GM19193 (cell line): ENCODE measurements around the gene PSMD1.

Experiments used
- POLR2A ChIP-seq: IDR thresholded peaks from 4 replicates; pipeline ENCODE4 v1.6.1; 2011; ENCODE audit not compliant: insufficient read depth, insufficient read length; ENCODE audit errors: extremely low read depth

The PSMD1 gene

GRCh38 chr2:231043796-231044195 is 12.9 kb upstream of the PSMD1 start:
- no peak for TF ChIP-seq POLR2A

- TF ChIP-seq POLR2A: no peak
These were observed 9.8 kb upstream of the PSMD1 start for GRCh38 chr2:231046916-231047273.

DNA sequence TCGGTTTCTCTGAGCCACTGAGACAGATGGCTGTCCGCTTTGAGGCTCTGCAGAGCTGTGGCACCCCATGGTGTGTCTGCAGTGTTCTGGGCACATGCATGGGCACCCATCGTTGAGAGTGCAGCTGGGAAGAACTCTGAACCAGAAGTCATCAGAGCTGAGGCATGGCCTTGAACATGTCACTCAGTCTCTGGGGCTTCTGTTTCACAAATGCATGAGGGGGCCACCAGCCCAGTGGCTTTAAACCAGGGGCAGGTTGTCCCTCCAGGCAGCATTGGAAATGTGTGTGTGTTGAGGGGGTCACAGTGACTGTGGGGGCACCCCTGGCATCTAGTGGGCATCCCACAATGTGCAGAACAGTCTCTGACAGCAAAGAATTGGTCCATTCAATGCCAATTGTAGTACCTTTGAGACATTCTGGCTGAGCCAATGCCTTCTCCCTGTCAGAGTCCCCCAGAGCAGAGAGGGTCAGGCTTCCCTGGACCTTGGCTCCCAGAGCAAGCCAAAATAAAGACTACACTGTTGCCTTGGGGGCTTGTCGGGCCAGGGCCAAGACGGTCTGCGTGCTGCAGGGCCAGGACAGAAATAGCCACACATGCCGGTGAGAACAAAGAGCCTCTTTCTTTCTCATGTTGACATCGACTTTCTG is 9.3 kb upstream of the PSMD1 start:
- no peak for TF ChIP-seq POLR2A

GRCh38 chr2:231047923-231048915 is 8.4 kb upstream of the PSMD1 start:
- no peak for TF ChIP-seq POLR2A

DNA sequence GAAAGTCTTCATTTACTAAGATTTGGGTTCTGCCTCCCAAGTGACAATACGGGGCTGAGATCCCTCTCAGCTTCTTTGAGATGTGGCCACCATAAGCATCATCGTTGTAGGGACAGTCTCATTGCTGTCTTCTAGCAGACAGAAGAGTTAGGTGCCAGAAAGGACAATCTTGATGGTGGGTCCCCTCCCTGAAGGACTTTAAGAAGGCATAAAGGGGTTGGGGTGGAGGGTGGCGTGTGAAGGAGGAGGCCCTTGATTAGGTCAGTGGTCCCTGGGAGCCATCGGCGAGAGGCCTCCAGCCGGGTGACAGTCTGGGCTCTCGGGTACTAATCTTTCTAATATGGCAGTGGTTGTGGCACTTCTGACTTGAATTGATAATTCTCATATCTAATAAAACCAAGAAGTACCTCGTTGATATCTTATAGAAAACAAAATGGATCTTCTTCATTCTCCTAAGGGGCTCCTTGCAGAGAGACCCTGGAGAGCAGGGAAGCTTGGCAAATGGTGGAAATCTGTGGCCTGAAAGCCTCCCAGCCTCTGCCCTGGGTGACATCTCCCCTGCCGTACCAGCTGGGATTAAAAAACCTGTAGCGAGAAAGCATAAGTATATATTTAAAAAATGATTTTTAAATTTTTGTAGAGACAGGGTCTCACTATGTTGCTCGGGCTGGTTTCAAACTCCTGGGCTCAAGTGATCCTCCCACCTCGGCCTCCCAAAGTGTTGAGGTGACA is 7.2 kb upstream of the PSMD1 start:
- no peak for TF ChIP-seq POLR2A

- TF ChIP-seq POLR2A: no peak
These were observed 6.4 kb upstream of the PSMD1 start for GRCh38 chr2:231050018-231050901.

DNA sequence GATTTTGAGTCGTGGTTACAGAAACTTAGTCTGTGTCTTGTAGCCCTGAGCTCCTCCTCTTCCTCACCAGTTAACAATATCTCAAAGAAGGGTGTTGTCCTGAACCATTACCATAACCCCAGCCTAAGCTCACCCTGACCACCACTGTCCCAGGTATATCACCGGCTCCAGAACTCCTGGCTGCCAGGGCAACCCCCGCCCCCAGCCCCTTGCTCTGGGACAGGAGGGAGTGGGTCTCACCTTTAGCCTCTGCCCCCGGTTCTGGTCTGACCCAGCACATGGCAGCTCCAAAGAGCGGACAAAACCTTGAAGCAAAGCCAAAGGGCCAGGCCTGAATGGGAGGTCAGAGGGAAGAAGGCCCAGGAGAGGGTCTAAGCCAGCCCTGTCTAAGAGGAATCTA is 5.6 kb upstream of the PSMD1 start:
- no peak for TF ChIP-seq POLR2A

- no peak for TF ChIP-seq POLR2A
These were observed 3.9 kb upstream of the PSMD1 start for GRCh38 chr2:231052494-231053451.

DNA sequence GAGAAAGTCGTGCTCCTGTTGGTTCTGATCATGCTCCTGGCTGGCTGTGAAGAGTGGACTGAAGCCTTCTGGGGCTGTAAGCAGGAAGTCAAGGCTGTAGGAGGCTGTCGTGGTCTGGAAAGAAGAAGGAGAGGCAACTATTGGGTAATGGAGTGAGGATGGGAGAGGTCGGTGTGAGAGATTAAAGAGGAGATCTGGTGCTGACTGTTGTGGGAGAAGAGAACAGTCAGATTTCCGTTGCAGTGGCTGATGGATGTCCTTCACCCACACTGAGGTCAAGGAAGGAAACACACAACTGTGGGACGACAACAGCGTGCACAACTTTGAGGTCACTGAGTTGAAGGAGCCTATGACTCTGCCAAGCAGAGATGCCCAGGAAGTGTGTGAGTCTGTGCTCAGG is 2.8 kb upstream of the PSMD1 start:
- TF ChIP-seq POLR2A: no peak

GRCh38 chr2:231057590-231057989 is 923 bp downstream of the PSMD1 start:
- TF ChIP-seq POLR2A: no peak

DNA sequence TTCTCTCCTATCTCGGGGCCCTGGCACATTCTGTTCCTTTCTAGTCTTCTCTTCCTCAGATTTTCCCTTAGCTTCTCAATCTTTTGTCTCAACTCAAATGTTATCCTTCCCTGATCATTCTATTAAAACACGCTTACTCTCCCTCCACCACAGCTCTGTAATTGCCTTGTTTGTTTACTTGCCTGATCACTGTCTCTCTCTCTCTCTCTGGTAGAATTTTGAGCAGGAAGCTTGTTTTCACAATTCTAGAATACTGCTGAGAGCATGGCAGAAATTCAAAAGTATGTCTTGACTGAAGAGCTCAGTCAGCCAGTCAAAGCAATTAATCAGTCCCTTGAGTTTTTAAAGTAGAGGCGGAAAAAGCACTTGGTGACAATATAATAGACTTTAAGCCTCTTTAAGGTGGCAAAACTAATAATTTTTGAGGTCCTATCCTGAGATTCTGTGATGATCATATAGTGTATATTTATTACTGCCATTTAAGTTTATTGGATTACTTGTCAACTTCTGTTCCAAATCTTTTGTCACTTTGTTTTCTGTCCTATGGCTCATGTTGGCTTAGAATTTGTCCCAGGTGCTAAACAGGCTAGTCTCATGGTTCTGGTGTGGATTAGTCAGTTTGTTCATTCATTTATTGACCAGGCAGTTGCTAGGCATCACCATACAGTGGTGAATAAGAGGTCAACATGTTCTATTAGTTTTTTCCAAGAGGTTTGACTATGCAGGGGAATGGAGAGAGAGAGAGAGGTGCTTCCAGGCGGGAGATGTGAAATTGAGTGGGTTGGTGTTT is 2.3 kb downstream of the PSMD1 start:
- no peak for TF ChIP-seq POLR2A

GRCh38 chr2:231059756-231060155 is 3.1 kb downstream of the PSMD1 start:
- no peak for TF ChIP-seq POLR2A

DNA sequence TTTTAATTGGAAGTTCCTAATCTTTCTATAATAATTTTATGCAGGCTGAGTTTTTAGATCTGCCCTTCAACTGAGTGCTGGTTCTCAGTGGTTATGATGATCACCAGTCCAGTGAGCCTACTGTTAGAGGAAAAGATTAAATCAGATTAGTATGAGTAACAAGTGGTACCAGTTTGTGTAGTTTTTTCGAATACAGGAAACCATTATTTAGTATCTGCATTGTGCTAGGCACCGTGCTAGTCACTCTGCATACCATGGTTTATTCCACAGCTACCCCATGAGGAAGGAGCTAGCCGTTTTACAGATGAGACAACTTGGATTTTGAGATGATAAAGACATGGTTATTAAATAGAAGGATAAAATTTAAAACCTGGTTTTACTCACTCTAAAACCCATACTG is 6.1 kb downstream of the PSMD1 start:
- no peak for TF ChIP-seq POLR2A

- TF ChIP-seq POLR2A: no peak
These were observed 6.7 kb downstream of the PSMD1 start for GRCh38 chr2:231063347-231063746.
